WTC11 (cell line): Measurements from ENCODE around the gene FZD10. TPM values are rescaled to one million over a fixed set of nuclear protein-coding genes. Genes with fewer than 3 reads are reported as not detected.

ENCODE experiments used
- ATAC-seq: fragments of 200-7000 bp; cut with Tn5 transposase; 2 replicates; pipeline ENCODE4 v1.10.0; 2021; ENCODE audit warnings: mild to moderate bottlenecking, moderate library complexity
- CTCF ChIA-PET: fragments of 300-600 bp; sonication (Branson Sonifier 250); formaldehyde crosslinking; loops from one replicate; lab custom pipeline; 2021; ENCODE audit warnings: antibody characterized with exemption; lab: Charles Lee
- POLR2A ChIA-PET: fragments of 350-600 bp; sonication (Branson Sonifier 250); formaldehyde crosslinking; loops from one replicate; lab custom pipeline; 2021; ENCODE audit warnings: antibody characterized with exemption; lab: Charles Lee
- DNase-seq: peaks from one replicate; pipeline ENCODE4 v3.0.0; 2021; ENCODE audit warnings: low spot score
- H3K27ac Mint-ChIP-seq: 2 replicates; pipeline ENCODE4 v1.8.0; 2021; ENCODE audit warnings: mixed read lengths
- H3K27me3 Mint-ChIP-seq: 2 replicates; pipeline ENCODE4 v1.8.0; 2021; ENCODE audit warnings: low read depth, mild to moderate bottlenecking, moderate library complexity, mixed read lengths
- H3K36me3 Mint-ChIP-seq: 2 replicates; pipeline ENCODE4 v1.8.0; 2021; ENCODE audit warnings: mixed read lengths
- H3K4me1 Mint-ChIP-seq: 2 replicates; pipeline ENCODE4 v1.8.0; 2022; ENCODE audit warnings: mixed read lengths
- H3K4me3 Mint-ChIP-seq: 2 replicates; pipeline ENCODE4 v1.8.0; 2021; ENCODE audit warnings: mild to moderate bottlenecking, moderate library complexity, mixed read lengths
- H3K9me3 Mint-ChIP-seq: 2 replicates; pipeline ENCODE4 v1.8.0; 2021; ENCODE audit warnings: mixed read lengths
- CBFB ChIP-seq: sonication (generic); formaldehyde crosslinking; IDR thresholded peaks from 2 replicates; pipeline ENCODE4 v1.8.1; 2022; ENCODE audit warnings: mild to moderate bottlenecking, low read depth, missing genetic modification reagents
- CREM ChIP-seq: sonication (generic); formaldehyde crosslinking; IDR thresholded peaks from 2 replicates; pipeline ENCODE4 v1.8.1; 2022; ENCODE audit warnings: mild to moderate bottlenecking, missing genetic modification reagents, moderate library complexity
- ETV6 ChIP-seq: sonication (generic); formaldehyde crosslinking; IDR thresholded peaks from 2 replicates; pipeline ENCODE4 v1.8.1; 2022; ENCODE audit warnings: mild to moderate bottlenecking, missing genetic modification reagents
- GTF2I ChIP-seq: fragments of 250-450 bp; sonication (Bioruptor Pico); conservative IDR thresholded peaks from 2 replicates; pipeline ENCODE4 v1.4.0; 2021; ENCODE audit warnings: mild to moderate bottlenecking
- KAT7 ChIP-seq: sonication (generic); formaldehyde crosslinking; IDR thresholded peaks from 2 replicates; pipeline ENCODE4 v1.8.1; 2023; ENCODE audit warnings: missing genetic modification reagents, mild to moderate bottlenecking, borderline replicate concordance
- NFYB ChIP-seq: sonication (generic); formaldehyde crosslinking; conservative IDR thresholded peaks from 2 replicates; pipeline ENCODE4 v1.8.0; 2022; ENCODE audit warnings: low read depth, missing genetic modification reagents
- RORB ChIP-seq: fragments of 250-450 bp; sonication (Bioruptor Pico); IDR thresholded peaks from 2 replicates; pipeline ENCODE4 v1.9.0; 2021; ENCODE audit warnings: mild to moderate bottlenecking
- SMAD3 ChIP-seq: sonication (generic); formaldehyde crosslinking; IDR thresholded peaks from 2 replicates; pipeline ENCODE4 v1.8.0; 2022; ENCODE audit warnings: missing genetic modification reagents, mild to moderate bottlenecking, borderline replicate concordance
- SMAD4 ChIP-seq: sonication (generic); formaldehyde crosslinking; IDR thresholded peaks from 2 replicates; pipeline ENCODE4 v1.8.0; 2022; ENCODE audit warnings: mild to moderate bottlenecking, missing genetic modification reagents
- SP1 ChIP-seq: sonication (generic); formaldehyde crosslinking; conservative IDR thresholded peaks from 2 replicates; pipeline ENCODE4 v1.8.1; 2022; ENCODE audit warnings: missing genetic modification reagents
- TP53 ChIP-seq: sonication (generic); formaldehyde crosslinking; IDR thresholded peaks from 2 replicates; pipeline ENCODE4 v1.8.1; 2023; ENCODE audit warnings: mild to moderate bottlenecking, missing genetic modification reagents
- ZBTB21 ChIP-seq: sonication (generic); formaldehyde crosslinking; IDR thresholded peaks from 2 replicates; pipeline ENCODE4 v1.8.1; 2023; ENCODE audit warnings: mild to moderate bottlenecking, missing genetic modification reagents, borderline replicate concordance
- total RNA-seq: library from RNA; stranded (reverse); gene quantifications from 3 replicates; pipeline ENCODE4 v1.2.3, GENCODE V29; 2021
- TF ChIP-seq, protein P1 (sequence below): sonication (generic); formaldehyde crosslinking; IDR thresholded peaks from 2 replicates; pipeline ENCODE4 v1.8.1; 2022; ENCODE audit warnings: mild to moderate bottlenecking, moderate library complexity, missing genetic modification reagents
- TF ChIP-seq, protein P2 (sequence below): sonication (generic); formaldehyde crosslinking; IDR thresholded peaks from 2 replicates; pipeline ENCODE4 v1.8.0; 2023; ENCODE audit warnings: missing genetic modification reagents
- TF ChIP-seq, protein P3 (sequence below): sonication (generic); formaldehyde crosslinking; IDR thresholded peaks from 2 replicates; pipeline ENCODE4 v1.8.1; 2023; ENCODE audit warnings: mild to moderate bottlenecking, moderate library complexity, missing genetic modification reagents
- TF ChIP-seq, protein P4 (sequence below): sonication (generic); formaldehyde crosslinking; IDR thresholded peaks from 2 replicates; pipeline ENCODE4 v1.8.0; 2022; ENCODE audit warnings: mild to moderate bottlenecking, missing genetic modification reagents
- TF ChIP-seq, protein P5 (sequence below): fragments of 250-450 bp; sonication (Bioruptor Pico); IDR thresholded peaks from 2 replicates; pipeline ENCODE4 v1.9.0; 2021; ENCODE audit warnings: mild to moderate bottlenecking

FZD10 gene
- total RNA-seq, 1 experiment from 2014 or later, result 1.1 TPM

DNA sequence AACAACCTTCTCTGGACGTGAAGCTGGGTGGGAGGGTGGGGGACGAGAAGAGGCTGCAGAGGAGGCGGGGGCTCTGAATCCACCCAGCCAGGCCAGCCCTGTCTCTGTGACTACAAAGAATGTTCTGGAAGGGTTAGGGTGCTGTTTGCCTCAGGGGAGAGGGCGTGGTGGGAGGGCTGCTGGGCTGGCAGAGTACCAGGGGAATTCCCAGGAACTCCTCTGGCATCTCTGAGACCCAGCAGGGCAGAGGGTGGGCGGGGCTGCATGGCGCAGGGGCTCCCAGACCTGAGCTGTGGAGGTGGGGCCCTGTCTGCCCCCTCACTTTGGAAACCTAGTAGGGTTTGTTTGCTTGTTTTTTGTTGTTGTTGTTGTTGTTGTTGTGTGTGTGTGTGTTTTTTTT is 45.5 kb upstream of the FZD10 start:
- H3K4me1 Mint-ChIP-seq, result no peaks in the 10 kb centered on the region
- H3K36me3 Mint-ChIP-seq, result peaks cover 36% of the 10 kb centered on the region
- ChIA-PET CTCF (no interaction called here), POLR2A (no interaction called here)
- no peak for ATAC-seq
- TF ChIP-seq, protein P1, sequence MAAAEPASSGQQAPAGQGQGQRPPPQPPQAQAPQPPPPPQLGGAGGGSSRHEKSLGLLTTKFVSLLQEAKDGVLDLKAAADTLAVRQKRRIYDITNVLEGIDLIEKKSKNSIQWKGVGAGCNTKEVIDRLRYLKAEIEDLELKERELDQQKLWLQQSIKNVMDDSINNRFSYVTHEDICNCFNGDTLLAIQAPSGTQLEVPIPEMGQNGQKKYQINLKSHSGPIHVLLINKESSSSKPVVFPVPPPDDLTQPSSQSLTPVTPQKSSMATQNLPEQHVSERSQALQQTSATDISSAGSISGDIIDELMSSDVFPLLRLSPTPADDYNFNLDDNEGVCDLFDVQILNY (CRISPR knock-in tag), result no peak
- TF ChIP-seq TP53 (CRISPR knock-in tag) (no peak), SP1 (no peak)
- no peak for DNase-seq
- H3K9me3 Mint-ChIP-seq, result peaks cover 31% of the 10 kb centered on the region
- peaks cover 11% of the 10 kb centered on the region for H3K27me3 Mint-ChIP-seq
- H3K27ac Mint-ChIP-seq, result no peak overlapping the region
- no peak overlapping the region for H3K4me3 Mint-ChIP-seq

DNA sequence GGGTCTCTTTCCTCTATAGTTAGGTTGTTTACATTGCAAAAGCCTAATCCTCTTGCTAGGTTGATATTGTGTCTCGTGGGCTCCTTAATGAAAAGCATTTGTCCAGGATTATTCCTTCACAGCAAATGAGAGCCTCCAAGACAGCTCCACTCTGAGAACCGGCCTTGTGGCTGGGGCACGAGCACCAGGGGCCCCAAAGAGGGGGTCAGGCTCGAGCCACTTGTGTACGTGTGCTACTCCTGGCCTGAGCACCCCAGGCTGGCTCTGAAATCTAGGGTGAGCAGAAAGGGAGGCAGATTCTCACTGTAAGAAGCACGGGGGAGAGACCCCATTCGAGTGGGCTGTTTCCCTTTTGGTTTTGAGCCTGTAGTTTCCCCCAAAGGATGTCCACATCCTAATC is 45.0 kb upstream of the FZD10 start:
- no peak for DNase-seq
- TF ChIP-seq ETV6 (CRISPR knock-in tag), result no peak
- no peak for TF ChIP-seq CREM (CRISPR knock-in tag)
- no peak for TF ChIP-seq CBFB (CRISPR knock-in tag)
- no peak for TF ChIP-seq ZBTB21 (CRISPR knock-in tag)
- TF ChIP-seq, all 79 proteins: peak for 0
- peaks cover 39% of the 10 kb centered on the region for H3K36me3 Mint-ChIP-seq
- peaks cover 11% of the 10 kb centered on the region for H3K27me3 Mint-ChIP-seq
- no peak overlapping the region for H3K4me3 Mint-ChIP-seq
- no peaks in the 10 kb centered on the region for H3K4me1 Mint-ChIP-seq
- no peak overlapping the region for H3K27ac Mint-ChIP-seq
- ChIA-PET CTCF (no interaction called here), POLR2A (no interaction called here)
- peaks cover 31% of the 10 kb centered on the region for H3K9me3 Mint-ChIP-seq
- no peak for ATAC-seq

DNA sequence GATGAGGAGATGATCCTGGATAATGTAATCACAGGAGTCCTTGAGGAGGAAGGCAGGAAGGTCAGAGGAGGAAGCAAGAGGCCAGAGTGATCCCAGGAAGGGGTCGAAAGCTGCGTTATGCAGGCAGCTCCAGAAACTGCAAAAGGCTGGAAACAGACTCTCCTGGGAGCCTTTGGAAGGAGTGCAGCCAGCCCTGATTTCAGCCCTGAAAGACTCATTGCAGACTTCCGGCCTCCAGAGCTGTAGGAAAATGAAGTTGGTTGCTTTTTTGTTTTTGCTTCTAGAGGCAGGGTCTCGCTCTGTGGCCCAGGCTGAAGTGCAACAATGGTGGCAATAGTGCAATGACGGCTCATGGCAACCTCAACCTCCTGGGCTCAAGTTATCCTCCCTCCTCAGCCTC is 44.6 kb upstream of the FZD10 start:
- H3K27me3 Mint-ChIP-seq, result peaks cover 11% of the 10 kb centered on the region
- H3K9me3 Mint-ChIP-seq, result peaks cover 30% of the 10 kb centered on the region
- no peaks in the 10 kb centered on the region for H3K4me1 Mint-ChIP-seq
- CTCF ChIA-PET, result no interaction called here
- H3K4me3 Mint-ChIP-seq, result no peak overlapping the region
- no peak overlapping the region for H3K27ac Mint-ChIP-seq
- POLR2A ChIA-PET, result no interaction called here
- TF ChIP-seq KAT7 (CRISPR knock-in tag) (no peak), SMAD4 (CRISPR knock-in tag) (no peak), SMAD3 (no peak), RORB (CRISPR knock-in tag) (no peak), GTF2I (CRISPR knock-in tag) (no peak), ZBTB21 (CRISPR knock-in tag) (no peak), NFYB (CRISPR knock-in tag) (no peak)
- TF ChIP-seq, protein P2, sequence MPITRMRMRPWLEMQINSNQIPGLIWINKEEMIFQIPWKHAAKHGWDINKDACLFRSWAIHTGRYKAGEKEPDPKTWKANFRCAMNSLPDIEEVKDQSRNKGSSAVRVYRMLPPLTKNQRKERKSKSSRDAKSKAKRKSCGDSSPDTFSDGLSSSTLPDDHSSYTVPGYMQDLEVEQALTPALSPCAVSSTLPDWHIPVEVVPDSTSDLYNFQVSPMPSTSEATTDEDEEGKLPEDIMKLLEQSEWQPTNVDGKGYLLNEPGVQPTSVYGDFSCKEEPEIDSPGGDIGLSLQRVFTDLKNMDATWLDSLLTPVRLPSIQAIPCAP (CRISPR knock-in tag), result no peak
- TF ChIP-seq, protein P3, sequence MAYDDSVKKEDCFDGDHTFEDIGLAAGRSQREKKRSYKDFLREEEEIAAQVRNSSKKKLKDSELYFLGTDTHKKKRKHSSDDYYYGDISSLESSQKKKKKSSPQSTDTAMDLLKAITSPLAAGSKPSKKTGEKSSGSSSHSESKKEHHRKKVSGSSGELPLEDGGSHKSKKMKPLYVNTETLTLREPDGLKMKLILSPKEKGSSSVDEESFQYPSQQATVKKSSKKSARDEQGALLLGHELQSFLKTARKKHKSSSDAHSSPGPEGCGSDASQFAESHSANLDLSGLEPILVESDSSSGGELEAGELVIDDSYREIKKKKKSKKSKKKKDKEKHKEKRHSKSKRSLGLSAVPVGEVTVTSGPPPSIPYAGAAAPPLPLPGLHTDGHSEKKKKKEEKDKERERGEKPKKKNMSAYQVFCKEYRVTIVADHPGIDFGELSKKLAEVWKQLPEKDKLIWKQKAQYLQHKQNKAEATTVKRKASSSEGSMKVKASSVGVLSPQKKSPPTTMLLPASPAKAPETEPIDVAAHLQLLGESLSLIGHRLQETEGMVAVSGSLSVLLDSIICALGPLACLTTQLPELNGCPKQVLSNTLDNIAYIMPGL (CRISPR knock-in tag), result no peak
- TF ChIP-seq, protein P4, sequence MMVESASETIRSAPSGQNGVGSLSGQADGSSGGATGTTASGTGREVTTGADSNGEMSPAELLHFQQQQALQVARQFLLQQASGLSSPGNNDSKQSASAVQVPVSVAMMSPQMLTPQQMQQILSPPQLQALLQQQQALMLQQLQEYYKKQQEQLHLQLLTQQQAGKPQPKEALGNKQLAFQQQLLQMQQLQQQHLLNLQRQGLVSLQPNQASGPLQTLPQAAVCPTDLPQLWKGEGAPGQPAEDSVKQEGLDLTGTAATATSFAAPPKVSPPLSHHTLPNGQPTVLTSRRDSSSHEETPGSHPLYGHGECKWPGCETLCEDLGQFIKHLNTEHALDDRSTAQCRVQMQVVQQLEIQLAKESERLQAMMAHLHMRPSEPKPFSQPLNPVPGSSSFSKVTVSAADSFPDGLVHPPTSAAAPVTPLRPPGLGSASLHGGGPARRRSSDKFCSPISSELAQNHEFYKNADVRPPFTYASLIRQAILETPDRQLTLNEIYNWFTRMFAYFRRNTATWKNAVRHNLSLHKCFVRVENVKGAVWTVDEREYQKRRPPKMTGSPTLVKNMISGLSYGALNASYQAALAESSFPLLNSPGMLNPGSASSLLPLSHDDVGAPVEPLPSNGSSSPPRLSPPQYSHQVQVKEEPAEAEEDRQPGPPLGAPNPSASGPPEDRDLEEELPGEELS (CRISPR knock-in tag), result no peak
- TF ChIP-seq, protein P5, sequence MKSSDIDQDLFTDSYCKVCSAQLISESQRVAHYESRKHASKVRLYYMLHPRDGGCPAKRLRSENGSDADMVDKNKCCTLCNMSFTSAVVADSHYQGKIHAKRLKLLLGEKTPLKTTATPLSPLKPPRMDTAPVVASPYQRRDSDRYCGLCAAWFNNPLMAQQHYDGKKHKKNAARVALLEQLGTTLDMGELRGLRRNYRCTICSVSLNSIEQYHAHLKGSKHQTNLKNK (CRISPR knock-in tag), result no peak
- H3K36me3 Mint-ChIP-seq, result peaks cover 39% of the 10 kb centered on the region
- DNase-seq, result no peak
- no peak for ATAC-seq
